CD4-positive, alpha-beta T cell treated with Interleukin-21 for 1 hour (primary cell): ENCODE data around the gene SF3A1.
"Not testable (repeated sequence)": the region's sequence is repeated elsewhere in the genome, so short reads cannot be mapped to it uniquely, and the experiment has no call there.

Experiments
- DNase-seq: peaks from one replicate; pipeline ENCODE4 v3.0.0-alpha.2; 2020

SF3A1 gene

GRCh38 chr22:30347255-30347892 lies 9.3 kb downstream of the SF3A1 start:
- no peak for DNase-seq

GRCh38 chr22:30344447-30345200 lies 12.1 kb downstream of the SF3A1 start:
- peak; percentile 28 for DNase-seq

GRCh38 chr22:30340911-30341685 lies 15.6 kb downstream of the SF3A1 start:
- no peak for DNase-seq

GRCh38 chr22:30338802-30339201 lies 17.9 kb downstream of the SF3A1 start:
- DNase-seq = no peak

GRCh38 chr22:30338341-30338740 lies 18.4 kb downstream of the SF3A1 start:
- DNase-seq = not testable (repeated sequence)

GRCh38 chr22:30337461-30337778 lies 19.3 kb downstream of the SF3A1 start:
- no peak for DNase-seq

GRCh38 chr22:30336752-30337460 lies 19.8 kb downstream of the SF3A1 start:
- no peak for DNase-seq

GRCh38 chr22:30335236-30335635 lies 21.5 kb downstream of the SF3A1 start:
- DNase-seq = no peak

GRCh38 chr22:30334646-30335045 lies 22.0 kb downstream of the SF3A1 start:
- DNase-seq = no peak

GRCh38 chr22:30333707-30334087 lies 23.0 kb downstream of the SF3A1 start:
- no peak for DNase-seq

- DNase-seq = no peak
Measured at GRCh38 chr22:30332994-30333706, 23.5 kb downstream of the SF3A1 start.

GRCh38 chr22:30332551-30332950 lies 24.1 kb downstream of the SF3A1 start:
- no peak for DNase-seq

- DNase-seq = no peak
Measured at GRCh38 chr22:30328466-30329049, 28.1 kb downstream of the SF3A1 start.

- DNase-seq = no peak
Measured at GRCh38 chr22:30327864-30328345, 28.8 kb downstream of the SF3A1 start.

GRCh38 chr22:30326706-30327362 lies 29.9 kb downstream of the SF3A1 start, which contains the start of gene TBC1D10A:
TBC1D10A (minus strand) TSS chr22:30326941; CDS start chr22:30326881, 60 bp downstream.
- peak; percentile 95 for DNase-seq

GRCh38 chr22:30326255-30326705 lies 30.4 kb downstream of the SF3A1 start:
- no peak for DNase-seq

GRCh38 chr22:30325724-30326254 lies 30.9 kb downstream of the SF3A1 start:
- no peak for DNase-seq

GRCh38 chr22:30325065-30325720 lies 31.5 kb downstream of the SF3A1 start:
- no peak for DNase-seq

- DNase-seq = peak; percentile 53
Measured at GRCh38 chr22:30324014-30324730, 32.5 kb downstream of the SF3A1 start.

GRCh38 chr22:30323246-30323645 lies 33.4 kb downstream of the SF3A1 start:
- DNase-seq = no peak
